Naive B cell (primary cell): ENCODE results near the gene PRR5L. TPM values are rescaled to one million over a fixed set of nuclear protein-coding genes. Genes with fewer than 3 reads are reported as not detected.

ENCODE experiments used
- ATAC-seq, 2 donors: fragments of 150-1000 bp; cut with Tn5 transposase; 2 replicates each; pipeline ENCODE4 v1.10.0; 2021; ENCODE audit warnings: low read depth in 2 of 2, mild to moderate bottlenecking in 2 of 2, moderate library complexity in 2 of 2
- DNase-seq: peaks from one replicate; pipeline ENCODE4 v3.0.0; 2022
- H3K27ac Mint-ChIP-seq, 6 donors: one replicate each; pipeline ENCODE4 v1.8.0; 2020 to 2022; ENCODE audit warnings: mild to moderate bottlenecking in 6 of 6, mixed read lengths in 6 of 6, moderate library complexity in 5 of 6, inconsistent platforms in 2 of 6
- H3K27me3 Mint-ChIP-seq, 3 donors: one replicate each; pipeline ENCODE4 v1.8.0; 2021 to 2022; ENCODE audit warnings: mixed read lengths in 3 of 3, mild to moderate bottlenecking in 1 of 3
- H3K36me3 Mint-ChIP-seq, 2 donors: one replicate each; pipeline ENCODE4 v1.8.0; 2020 to 2022; ENCODE audit warnings: mixed read lengths in 2 of 2, inconsistent platforms in 1 of 2, mild to moderate bottlenecking in 1 of 2
- H3K4me1 Mint-ChIP-seq, 3 donors: one replicate each; pipeline ENCODE4 v1.8.0; 2020 to 2022; ENCODE audit warnings: mixed read lengths in 3 of 3, inconsistent platforms in 1 of 3, mild to moderate bottlenecking in 1 of 3, moderate library complexity in 1 of 3
- H3K4me3 Mint-ChIP-seq, 8 donors: one replicate each; pipeline ENCODE4 v1.8.0; 2020 to 2022; ENCODE audit warnings: mild to moderate bottlenecking in 8 of 8, mixed read lengths in 8 of 8, moderate library complexity in 8 of 8, inconsistent platforms in 2 of 8
- H3K9me3 Mint-ChIP-seq, 7 donors: one replicate each; pipeline ENCODE4 v1.8.0; 2020 to 2022; ENCODE audit warnings: mixed read lengths in 7 of 7, mild to moderate bottlenecking in 5 of 7, inconsistent platforms in 2 of 7, moderate library complexity in 1 of 7
- polyA plus RNA-seq, 6 donors: library from polyadenylated mRNA; unstranded; fragments of 300-500 nt; fragmentation: Illumina TruSeq; gene quantifications; one replicate each; pipeline ENCODE4 v1.2.3, GENCODE V29; 2021; ENCODE audit warnings: low read depth in 6 of 6

The PRR5L gene
- polyA plus RNA-seq, 6 donors from 2014 or later, result 0.97 to 4.9 (median 1.9) TPM; not detected in 1

GRCh38 chr11:36358436-36358835, 62.3 kb downstream of the PRR5L start:
- H3K4me1 Mint-ChIP-seq, result peaks cover 53 to 66% (median 61%) of the 10 kb centered on the region in 3 donors
- no peak for ATAC-seq
- peak overlapping the region in 3 of 6 donors; percentile 6 to 66 (median 54) for H3K27ac Mint-ChIP-seq
- H3K27me3 Mint-ChIP-seq, result peaks cover 18 to 36% (median 27%) of the 10 kb centered on the region in 3 donors
- H3K9me3 Mint-ChIP-seq, result no peaks in the 10 kb centered on the region
- H3K4me3 Mint-ChIP-seq, result no peak overlapping the region
- H3K36me3 Mint-ChIP-seq, result no peaks in the 10 kb centered on the region
- DNase-seq, result no peak

DNA sequence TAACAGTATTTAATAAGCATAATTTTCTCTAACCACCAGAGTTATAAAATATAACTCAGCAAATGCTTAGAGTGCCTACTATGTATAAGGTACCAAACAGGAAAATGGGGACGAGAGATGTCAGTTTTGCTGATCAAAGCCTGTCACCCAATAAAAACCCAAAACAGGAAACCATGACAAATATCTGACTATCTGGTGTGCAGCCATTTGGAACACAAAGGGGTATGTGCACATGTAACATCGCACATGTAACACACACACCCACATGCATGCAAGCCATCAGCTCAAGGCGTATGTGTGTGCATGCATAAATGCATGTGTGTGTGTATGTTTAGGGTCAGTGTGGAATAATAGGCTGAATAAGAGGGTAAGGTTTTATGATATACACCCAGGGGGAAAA, 64.2 kb downstream of the PRR5L start:
- DNase-seq (no peak), ATAC-seq (no peak)
- Mint-ChIP-seq H3K27me3 (peaks cover 22 to 35% (median 33%) of the 10 kb centered on the region in 3 donors), H3K9me3 (no peaks in the 10 kb centered on the region), H3K4me3 (peak overlapping the region in 1 of 8 donors; percentile 6), H3K36me3 (no peaks in the 10 kb centered on the region), H3K4me1 (peaks cover 43 to 58% (median 47%) of the 10 kb centered on the region in 3 donors), H3K27ac (no peak overlapping the region)

- DNase-seq (no peak), ATAC-seq (no peak)
- H3K4me1 Mint-ChIP-seq, result peaks cover 39 to 55% (median 44%) of the 10 kb centered on the region in 3 donors
- no peak overlapping the region for H3K4me3 Mint-ChIP-seq
- H3K27me3 Mint-ChIP-seq, result peaks cover 22 to 35% (median 33%) of the 10 kb centered on the region in 3 donors
- H3K9me3 Mint-ChIP-seq, result no peaks in the 10 kb centered on the region
- H3K27ac Mint-ChIP-seq, result no peak overlapping the region
- no peaks in the 10 kb centered on the region for H3K36me3 Mint-ChIP-seq
These were observed 64.8 kb downstream of the PRR5L start for GRCh38 chr11:36360826-36361415.

GRCh38 chr11:36361472-36361871, 65.4 kb downstream of the PRR5L start:
- no peak for DNase-seq
- Mint-ChIP-seq H3K27ac (no peak overlapping the region), H3K4me3 (peak overlapping the region in 2 of 8 donors; percentile 15 to 65), H3K27me3 (peaks cover 22 to 35% (median 33%) of the 10 kb centered on the region in 3 donors), H3K36me3 (no peaks in the 10 kb centered on the region), H3K4me1 (peaks cover 33 to 49% (median 39%) of the 10 kb centered on the region in 3 donors), H3K9me3 (no peaks in the 10 kb centered on the region)
- no peak for ATAC-seq

GRCh38 chr11:36361901-36362391, 65.9 kb downstream of the PRR5L start:
- Mint-ChIP-seq H3K36me3 (no peaks in the 10 kb centered on the region), H3K4me1 (peaks cover 29 to 44% (median 34%) of the 10 kb centered on the region in 3 donors), H3K9me3 (no peaks in the 10 kb centered on the region), H3K4me3 (peak overlapping the region in 2 of 8 donors; percentile 15 to 65), H3K27me3 (peaks cover 22 to 35% (median 33%) of the 10 kb centered on the region in 3 donors), H3K27ac (no peak overlapping the region)
- no peak for DNase-seq
- no peak for ATAC-seq

- Mint-ChIP-seq H3K4me1 (peaks cover 19 to 35% (median 28%) of the 10 kb centered on the region in 3 donors), H3K36me3 (no peaks in the 10 kb centered on the region), H3K27me3 (peaks cover 25 to 42% (median 38%) of the 10 kb centered on the region in 3 donors), H3K9me3 (no peaks in the 10 kb centered on the region), H3K27ac (no peak overlapping the region), H3K4me3 (no peak overlapping the region)
- DNase-seq (no peak), ATAC-seq (no peak)
These were observed 66.8 kb downstream of the PRR5L start for GRCh38 chr11:36362902-36363301.

GRCh38 chr11:36363361-36364268, 67.5 kb downstream of the PRR5L start:
- Mint-ChIP-seq H3K36me3 (no peaks in the 10 kb centered on the region), H3K27ac (no peak overlapping the region), H3K9me3 (no peaks in the 10 kb centered on the region), H3K4me3 (no peak overlapping the region), H3K27me3 (peaks cover 27 to 45% (median 41%) of the 10 kb centered on the region in 3 donors), H3K4me1 (peaks cover 15 to 28% (median 25%) of the 10 kb centered on the region in 3 donors)
- DNase-seq (no peak), ATAC-seq (no peak)

GRCh38 chr11:36364551-36365325, 68.7 kb downstream of the PRR5L start:
- ATAC-seq, result no peak
- no peak for DNase-seq
- H3K27ac Mint-ChIP-seq, result no peak overlapping the region
- no peaks in the 10 kb centered on the region for H3K9me3 Mint-ChIP-seq
- H3K4me3 Mint-ChIP-seq, result no peak overlapping the region
- H3K4me1 Mint-ChIP-seq, result peaks cover 15 to 28% (median 21%) of the 10 kb centered on the region in 3 donors
- peaks cover 0 to under 1% of the 10 kb centered on the region in 2 donors for H3K36me3 Mint-ChIP-seq
- H3K27me3 Mint-ChIP-seq, result peaks cover 33 to 46% (median 41%) of the 10 kb centered on the region in 3 donors

GRCh38 chr11:36365907-36366306, 69.8 kb downstream of the PRR5L start:
- Mint-ChIP-seq H3K36me3 (peaks cover 0 to 9% of the 10 kb centered on the region in 2 donors), H3K9me3 (no peaks in the 10 kb centered on the region), H3K27ac (no peak overlapping the region), H3K4me1 (peaks cover 5 to 16% (median 9%) of the 10 kb centered on the region in 3 donors), H3K27me3 (peaks cover 22 to 47% (median 40%) of the 10 kb centered on the region in 3 donors), H3K4me3 (no peak overlapping the region)
- no peak for ATAC-seq
- DNase-seq, result no peak

GRCh38 chr11:36367806-36368680, 72.0 kb downstream of the PRR5L start:
- no peak overlapping the region for H3K27ac Mint-ChIP-seq
- no peaks in the 10 kb centered on the region for H3K9me3 Mint-ChIP-seq
- H3K36me3 Mint-ChIP-seq, result peaks cover 0 to 9% of the 10 kb centered on the region in 2 donors
- peaks cover 0 to 6% (median 6%) of the 10 kb centered on the region in 3 donors for H3K4me1 Mint-ChIP-seq
- peaks cover 15 to 48% (median 33%) of the 10 kb centered on the region in 3 donors for H3K27me3 Mint-ChIP-seq
- H3K4me3 Mint-ChIP-seq, result no peak overlapping the region
- ATAC-seq, result no peak
- DNase-seq, result no peak

GRCh38 chr11:36371181-36371580, 75.1 kb downstream of the PRR5L start:
- Mint-ChIP-seq H3K36me3 (peaks cover 0 to 9% of the 10 kb centered on the region in 2 donors), H3K9me3 (no peaks in the 10 kb centered on the region), H3K4me3 (no peak overlapping the region), H3K4me1 (peaks cover 4 to 7% (median 6%) of the 10 kb centered on the region in 3 donors), H3K27me3 (peaks cover 28 to 58% (median 38%) of the 10 kb centered on the region in 3 donors), H3K27ac (no peak overlapping the region)
- ATAC-seq, result no peak
- no peak for DNase-seq

GRCh38 chr11:36371590-36371989, 75.5 kb downstream of the PRR5L start:
- Mint-ChIP-seq H3K36me3 (peaks cover 0 to 9% of the 10 kb centered on the region in 2 donors), H3K27ac (no peak overlapping the region), H3K9me3 (no peaks in the 10 kb centered on the region), H3K4me1 (peaks cover 8 to 11% (median 10%) of the 10 kb centered on the region in 3 donors), H3K4me3 (no peak overlapping the region), H3K27me3 (peaks cover 29 to 62% (median 42%) of the 10 kb centered on the region in 3 donors)
- no peak for ATAC-seq
- no peak for DNase-seq
